ENCODE results near the gene UBE2Z.

GRCh38 chr17:48871551-48872351 lies 36.5 kb upstream of the UBE2Z start:
- TF ChIP-seq MAX (IDR thresholded peaks at IDR 0.05) (no peak), EP300 (IDR thresholded peaks at IDR 0.05; ENCODE audit: borderline replicate concordance) (no peak), TAF1 (IDR thresholded peaks at IDR 0.05; ENCODE audit: low read depth) (no peak), NFIC (IDR thresholded peaks at IDR 0.05) (no peak), EGR1 (IDR thresholded peaks at IDR 0.05) (no peak)

Data from Ishikawa (cell line).